Measurements from ENCODE around the gene TC2N. TPM values are rescaled to one million over a fixed set of nuclear protein-coding genes. Genes with fewer than 3 reads are reported as not detected.

The TC2N gene
- total RNA-seq, 2 donors from 2014 or later: 3.9 to 12.5 TPM

DNA sequence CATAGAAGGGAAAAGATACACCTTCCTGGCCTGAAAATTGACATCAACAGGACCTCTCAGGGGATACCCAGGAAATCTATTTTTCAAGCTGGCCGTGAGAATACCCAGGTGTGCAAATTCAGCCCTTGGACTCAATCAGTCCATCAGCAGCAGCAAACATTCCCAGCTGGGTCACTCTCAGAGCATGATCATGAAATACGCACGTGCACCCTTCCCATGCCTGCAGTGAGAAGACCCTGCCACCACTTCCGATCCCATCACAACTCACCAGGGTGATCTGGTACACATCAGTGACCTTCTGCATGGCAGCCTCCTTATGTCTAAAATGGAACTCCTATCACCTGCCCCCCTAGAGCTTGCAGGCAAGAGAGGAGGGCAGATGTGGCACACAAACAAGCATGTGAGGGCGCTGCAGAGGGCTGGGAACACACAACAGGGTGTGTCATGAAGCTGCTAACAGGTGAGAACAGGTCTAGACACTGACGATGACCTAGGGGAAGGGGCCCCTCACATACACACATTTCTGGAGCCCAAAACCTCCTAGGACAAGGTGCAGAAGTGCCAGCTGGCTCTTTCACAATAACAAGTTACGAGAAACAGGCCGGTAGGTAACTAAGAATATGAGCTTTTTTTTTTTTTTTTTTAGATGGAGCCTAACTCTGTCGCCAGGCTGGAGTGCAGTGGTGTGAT, 37.8 kb upstream of the TC2N start:
- Histone ChIP-seq H3K4me1 (peaks cover 0 to 8% of the 10 kb centered on the region in 2 donors), H3K9me3 (no peaks in the 10 kb centered on the region), H3K4me3 (no peak overlapping the region), H3K27ac (peak overlapping the region in 1 of 2 donors; percentile 72), H3K36me3 (no peaks in the 10 kb centered on the region), H3K27me3 (no peaks in the 10 kb centered on the region)
- no peak for DNase-seq (ENCODE audit: low spot score)
- TF ChIP-seq, protein P1, sequence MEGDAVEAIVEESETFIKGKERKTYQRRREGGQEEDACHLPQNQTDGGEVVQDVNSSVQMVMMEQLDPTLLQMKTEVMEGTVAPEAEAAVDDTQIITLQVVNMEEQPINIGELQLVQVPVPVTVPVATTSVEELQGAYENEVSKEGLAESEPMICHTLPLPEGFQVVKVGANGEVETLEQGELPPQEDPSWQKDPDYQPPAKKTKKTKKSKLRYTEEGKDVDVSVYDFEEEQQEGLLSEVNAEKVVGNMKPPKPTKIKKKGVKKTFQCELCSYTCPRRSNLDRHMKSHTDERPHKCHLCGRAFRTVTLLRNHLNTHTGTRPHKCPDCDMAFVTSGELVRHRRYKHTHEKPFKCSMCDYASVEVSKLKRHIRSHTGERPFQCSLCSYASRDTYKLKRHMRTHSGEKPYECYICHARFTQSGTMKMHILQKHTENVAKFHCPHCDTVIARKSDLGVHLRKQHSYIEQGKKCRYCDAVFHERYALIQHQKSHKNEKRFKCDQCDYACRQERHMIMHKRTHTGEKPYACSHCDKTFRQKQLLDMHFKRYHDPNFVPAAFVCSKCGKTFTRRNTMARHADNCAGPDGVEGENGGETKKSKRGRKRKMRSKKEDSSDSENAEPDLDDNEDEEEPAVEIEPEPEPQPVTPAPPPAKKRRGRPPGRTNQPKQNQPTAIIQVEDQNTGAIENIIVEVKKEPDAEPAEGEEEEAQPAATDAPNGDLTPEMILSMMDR (IDR thresholded peaks at IDR 0.05): no peak

DNA sequence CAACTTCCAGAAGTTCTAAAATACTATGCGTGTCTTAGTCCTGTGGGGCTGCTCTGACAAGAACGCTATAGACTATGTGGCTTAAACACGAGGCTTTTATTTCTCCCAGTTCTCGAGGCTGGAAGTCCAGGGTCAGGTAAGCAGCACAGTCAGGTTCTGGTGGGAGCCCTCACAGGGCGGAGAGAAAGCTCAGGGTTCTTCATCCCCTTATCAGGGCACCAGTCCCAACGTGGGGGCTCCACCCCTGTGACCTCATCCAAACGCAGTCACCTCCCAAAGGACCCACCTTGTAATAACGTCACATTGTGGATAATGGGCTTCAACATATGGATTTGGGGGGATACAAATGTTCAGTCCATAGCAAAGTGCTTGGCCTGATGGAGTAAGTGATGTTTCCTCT, 37.1 kb upstream of the TC2N start:
- no peak for DNase-seq (ENCODE audit: low spot score)
- TF ChIP-seq, protein P1 (IDR thresholded peaks at IDR 0.05): no peak
- H3K36me3 ChIP-seq: no peaks in the 10 kb centered on the region
- H3K4me1 ChIP-seq: peaks cover 0 to 8% of the 10 kb centered on the region in 2 donors
- no peaks in the 10 kb centered on the region for H3K27me3 ChIP-seq
- peak overlapping the region; percentile 16 to 72 for H3K27ac ChIP-seq
- H3K4me3 ChIP-seq: no peak overlapping the region
- H3K9me3 ChIP-seq: no peaks in the 10 kb centered on the region

- no peaks in the 10 kb centered on the region for H3K9me3 ChIP-seq
- no peak for DNase-seq (ENCODE audit: low spot score)
- H3K27me3 ChIP-seq: no peaks in the 10 kb centered on the region
- H3K4me3 ChIP-seq: no peak overlapping the region
- peaks cover 0 to 12% of the 10 kb centered on the region in 2 donors for H3K4me1 ChIP-seq
- TF ChIP-seq, protein P1 (IDR thresholded peaks at IDR 0.05): no peak
- no peaks in the 10 kb centered on the region for H3K36me3 ChIP-seq
- H3K27ac ChIP-seq: peak overlapping the region; percentile 36 to 72
Observed at GRCh38 chr14:91903070-91903469, 35.7 kb upstream of the TC2N start.

DNA sequence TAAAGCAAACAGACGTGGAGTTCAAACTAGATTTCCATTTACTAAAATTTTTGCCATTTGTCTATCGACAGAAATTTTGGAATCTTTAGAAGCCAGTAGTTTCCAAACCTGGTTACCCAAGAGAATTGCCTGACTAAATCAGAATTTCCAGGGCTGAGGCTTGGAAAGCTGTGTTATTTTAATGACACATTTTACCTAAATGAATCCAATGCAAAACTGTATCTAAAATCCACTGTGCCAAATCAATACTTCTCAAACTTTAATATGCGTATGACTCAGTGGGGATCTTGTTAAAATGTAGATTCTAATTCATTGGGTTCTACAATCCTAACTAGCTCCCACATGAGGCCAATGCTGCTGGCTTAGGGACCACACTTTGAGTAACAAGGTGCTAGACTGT, 35.0 kb upstream of the TC2N start:
- no peak for DNase-seq (ENCODE audit: low spot score)
- peaks cover 0 to 20% of the 10 kb centered on the region in 2 donors for H3K4me1 ChIP-seq
- no peak overlapping the region for H3K4me3 ChIP-seq
- H3K36me3 ChIP-seq: no peaks in the 10 kb centered on the region
- H3K9me3 ChIP-seq: no peaks in the 10 kb centered on the region
- TF ChIP-seq, protein P1 (IDR thresholded peaks at IDR 0.05): no peak
- H3K27ac ChIP-seq: peak overlapping the region; percentile 36 to 72
- H3K27me3 ChIP-seq: no peaks in the 10 kb centered on the region

- Histone ChIP-seq H3K4me3 (no peak overlapping the region), H3K4me1 (peaks cover 0 to 27% of the 10 kb centered on the region in 2 donors), H3K27ac (peak overlapping the region; percentile 46 to 72), H3K9me3 (no peaks in the 10 kb centered on the region), H3K27me3 (no peaks in the 10 kb centered on the region), H3K36me3 (no peaks in the 10 kb centered on the region)
- TF ChIP-seq, protein P1 (IDR thresholded peaks at IDR 0.05): no peak
- DNase-seq (ENCODE audit: low spot score): no peak
Observed at GRCh38 chr14:91901449-91902226, 34.3 kb upstream of the TC2N start.
